ENCODE results near the gene METAP1D.
A peak's percentile ranks its signal among the peaks of the same experiment; 100 is the strongest.

METAP1D gene

GRCh38 chr2:172046866-172047565 is 47.3 kb downstream of the METAP1D start:
- no peak overlapping the region for H3K4me3 ChIP-seq (ENCODE audit: low read depth, low read length)
- no peak for DNase-seq (ENCODE audit: low read depth)
- no peak for TF ChIP-seq CTCF (conservative IDR thresholded peaks at IDR 0.05; ENCODE audit: low read depth, low read length)

GRCh38 chr2:172047566-172048507 is 48.1 kb downstream of the METAP1D start:
- H3K4me3 ChIP-seq (ENCODE audit: low read depth, low read length): no peak overlapping the region
- no peak for TF ChIP-seq CTCF (conservative IDR thresholded peaks at IDR 0.05; ENCODE audit: low read depth, low read length)
- no peak for DNase-seq (ENCODE audit: low read depth)

DNA sequence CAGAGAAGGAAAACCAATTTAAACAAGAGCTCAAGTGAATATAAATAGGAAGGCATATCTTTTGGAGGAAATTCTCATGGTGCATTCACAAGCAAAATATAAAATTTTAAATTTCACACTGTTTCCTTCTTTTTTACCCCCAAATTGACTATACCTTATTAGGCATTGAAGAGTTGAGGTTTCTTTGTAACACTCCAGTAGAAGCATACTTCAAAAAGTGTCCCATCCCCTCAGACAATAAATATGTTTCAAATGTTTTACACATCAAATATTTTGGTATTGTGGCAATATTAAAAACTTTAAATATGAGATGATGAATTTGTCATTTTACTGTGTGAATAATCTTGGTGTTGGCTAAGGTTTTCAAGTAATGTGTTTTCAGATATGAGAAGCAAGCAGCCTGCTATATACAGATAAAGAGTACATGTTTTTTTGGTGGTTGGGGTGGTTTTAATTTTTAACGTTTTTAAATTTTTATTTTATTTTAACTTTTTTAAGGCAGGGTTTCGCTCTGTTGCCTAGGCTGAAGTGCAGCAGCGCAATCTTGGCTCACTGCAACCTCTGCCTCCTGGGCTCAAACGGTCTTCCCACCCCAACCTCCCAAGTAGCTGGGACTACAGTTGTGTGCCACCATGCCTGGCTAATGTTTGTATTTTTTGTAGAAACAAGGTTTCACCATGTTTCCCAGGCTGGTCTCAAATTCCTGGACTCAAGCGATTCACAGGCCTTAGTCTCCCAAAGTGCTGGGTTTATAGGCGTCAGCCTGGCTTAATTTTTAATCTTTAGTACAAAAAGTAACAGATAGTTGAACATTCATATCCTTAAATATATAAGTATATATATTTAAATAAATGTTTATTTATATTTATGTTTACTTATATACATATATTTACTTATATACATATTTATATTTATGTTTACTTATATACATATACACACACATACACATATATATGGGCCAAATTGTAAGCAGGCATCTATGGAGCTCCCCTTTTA is 49.1 kb downstream of the METAP1D start:
- H3K4me3 ChIP-seq (ENCODE audit: low read depth, low read length): no peak overlapping the region
- DNase-seq (ENCODE audit: low read depth): no peak
- no peak for TF ChIP-seq CTCF (conservative IDR thresholded peaks at IDR 0.05; ENCODE audit: low read depth, low read length)

GRCh38 chr2:172049567-172050120 is 49.9 kb downstream of the METAP1D start:
- no peak for DNase-seq (ENCODE audit: low read depth)
- no peak for TF ChIP-seq CTCF (conservative IDR thresholded peaks at IDR 0.05; ENCODE audit: low read depth, low read length)
- H3K4me3 ChIP-seq (ENCODE audit: low read depth, low read length): no peak overlapping the region

- DNase-seq (ENCODE audit: low read depth): peak; percentile 16
- no peak for TF ChIP-seq CTCF (conservative IDR thresholded peaks at IDR 0.05; ENCODE audit: low read depth, low read length)
- no peak overlapping the region for H3K4me3 ChIP-seq (ENCODE audit: low read depth, low read length)
Measured at GRCh38 chr2:172050479-172051125, 50.8 kb downstream of the METAP1D start.
